Gastrocnemius medialis (tissue), 4 donors: ENCODE data around the gene USP9Y.

Source experiments
- CTCF ChIP-seq, 5 experiments: fragments of 450-650 bp in 3 of 5; fragments of 200-600 bp in 2 of 5; sonication (generic) in 2 of 5; IDR thresholded peaks in 4 of 5; conservative IDR thresholded peaks in 1 of 5; 1 replicate in 4 of 5; 2 replicates in 1 of 5; pipeline ENCODE4 v1.5.1; 2016 to 2019; ENCODE audit warnings: antibody characterized with exemption in 5 of 5, mild to moderate bottlenecking in 3 of 5, moderate library complexity in 3 of 5
- POLR2A ChIP-seq, 2 donors: fragments of 450-650 bp; IDR thresholded peaks; one replicate each; pipeline ENCODE4 v1.6.1; 2017; ENCODE audit warnings: antibody characterized with exemption in 2 of 2, mild to moderate bottlenecking in 2 of 2, moderate library complexity in 2 of 2

GRCh38 chrY:12904618-12905516 is 203.8 kb downstream of the USP9Y start, which contains the start of gene DDX3Y:
- TF ChIP-seq CTCF (IDR thresholded peaks at IDR 0.05 in 4 of 5, conservative IDR thresholded peaks at IDR 0.05 in 1 of 5) (no peak), POLR2A (IDR thresholded peaks at IDR 0.05) (no peak)
